Urothelium cell line (cell line): Measurements from ENCODE around the gene ABHD18.
A peak's percentile ranks its signal among the peaks of the same experiment; 100 is the strongest.
"Not testable (repeated sequence)": the region's sequence is repeated elsewhere in the genome, so short reads cannot be mapped to it uniquely, and the experiment has no call there.

Experiments
- DNase-seq: peaks from one replicate; pipeline ENCODE4 v3.0.0; 2011; ENCODE audit warnings: low spot score, mixed read lengths
- FAIRE-seq: peaks from 2 replicates; lab custom pipeline; 2011; peaks lifted over from hg19 to GRCh38; lab: Jason Lieb, UNC

ABHD18 gene

DNA sequence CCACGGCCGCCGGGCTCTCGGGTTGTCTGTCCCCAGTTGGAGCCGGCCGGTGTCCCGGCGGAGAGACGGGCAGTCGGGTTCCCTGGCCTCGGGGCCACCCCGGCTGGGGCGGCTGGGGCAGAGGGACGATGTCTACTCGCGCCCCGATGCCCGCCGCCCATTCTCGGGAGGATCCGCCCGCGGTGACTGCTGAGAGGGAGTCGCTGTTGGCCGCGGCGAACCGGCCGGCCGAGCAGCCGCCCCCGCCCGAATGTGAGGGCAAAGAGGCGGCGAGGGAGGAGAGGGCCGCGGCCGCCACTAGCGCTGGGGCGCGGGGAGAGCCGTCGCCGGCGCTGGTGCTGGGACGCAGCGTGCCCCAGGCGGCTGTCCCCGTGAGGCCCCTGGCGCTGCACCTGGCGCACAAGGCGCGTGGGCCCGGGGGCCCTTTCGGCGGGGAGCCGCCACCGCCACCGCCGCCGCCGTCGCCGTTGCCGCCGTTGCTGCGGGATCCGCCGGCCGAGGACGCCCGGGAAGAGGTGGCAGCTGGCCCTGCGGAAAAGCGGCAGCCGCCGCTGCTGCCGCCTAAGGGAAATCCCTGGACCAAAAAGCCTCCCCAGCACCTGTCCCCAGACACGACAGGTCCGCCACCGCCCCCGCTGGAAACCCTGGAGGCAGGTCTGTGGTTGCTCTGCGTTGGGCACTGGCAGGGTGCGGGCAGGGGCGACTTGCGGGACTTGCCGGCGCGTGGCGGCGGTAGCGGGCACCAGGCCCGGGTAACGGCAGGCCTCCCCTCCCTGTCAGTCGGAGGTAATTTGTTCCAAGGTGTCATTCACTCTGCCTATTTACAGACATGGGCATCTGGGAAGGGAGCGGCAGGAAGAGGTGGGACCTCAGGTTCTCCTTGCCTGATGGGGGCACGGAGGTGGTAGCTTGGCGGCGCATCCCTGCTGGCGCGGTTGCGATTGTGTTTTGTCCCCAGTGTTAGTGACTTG is 96.6 kb downstream of the ABHD18 start:
- FAIRE-seq (no peak), DNase-seq (peak; percentile 32)

DNA sequence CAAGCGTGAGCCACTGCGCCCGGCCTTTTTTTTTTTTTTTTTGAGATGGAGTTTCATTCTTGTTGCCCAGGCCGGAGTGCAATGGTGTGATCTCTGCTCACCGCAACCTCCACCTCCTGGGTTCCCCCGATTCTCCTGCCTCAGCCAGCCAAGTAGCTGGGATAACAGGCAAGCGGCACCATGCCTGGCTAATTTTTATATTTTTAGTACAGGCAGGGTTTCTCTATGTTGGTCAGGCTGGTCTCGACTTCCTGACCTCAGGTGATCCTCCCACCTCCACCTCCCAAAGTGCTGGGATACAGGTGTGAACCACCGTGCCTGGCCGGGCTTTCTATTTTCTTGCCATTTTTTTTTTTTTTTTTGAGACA is 101.2 kb downstream of the ABHD18 start:
- DNase-seq, FAIRE-seq: not testable (repeated sequence)

DNA sequence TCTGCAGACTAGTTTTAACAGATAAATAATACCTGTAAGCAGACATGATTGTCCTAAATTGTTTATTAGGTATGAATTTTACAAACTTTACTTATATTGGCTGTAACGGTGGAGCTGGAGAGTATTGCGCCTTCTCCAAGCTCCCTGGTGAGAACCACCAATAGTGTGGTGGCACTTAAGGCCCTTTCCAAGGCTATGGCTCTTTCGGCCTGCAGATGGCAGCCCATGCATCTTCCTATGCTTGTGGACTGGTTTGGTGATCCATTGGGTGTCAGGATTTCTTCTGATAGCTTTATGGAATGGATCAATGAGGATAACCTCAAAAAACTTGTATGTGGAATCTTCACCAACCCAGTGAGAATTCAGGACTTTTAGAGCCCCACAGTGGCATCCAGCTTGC is 103.7 kb downstream of the ABHD18 start:
- FAIRE-seq (no peak), DNase-seq (peak; percentile 3)

DNA sequence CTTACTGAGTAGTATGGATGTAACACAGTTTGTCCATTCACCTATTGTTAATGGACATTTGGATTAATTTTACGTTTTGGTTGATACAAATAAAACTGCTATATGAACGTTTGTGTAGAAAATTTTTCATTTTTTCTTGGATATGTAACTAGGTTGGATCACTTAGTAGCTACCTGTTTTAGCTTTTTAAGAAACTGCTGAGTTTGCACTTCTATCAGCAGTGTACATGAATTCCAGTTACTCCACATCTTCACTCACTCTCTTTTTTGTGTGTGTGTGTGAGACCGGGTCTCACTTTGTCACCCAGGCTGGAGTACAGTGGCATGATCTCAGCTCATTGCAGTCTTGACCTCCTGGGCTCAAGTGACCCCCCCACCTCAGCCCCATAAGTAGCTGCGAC is 111.3 kb downstream of the ABHD18 start:
- DNase-seq: no peak
- FAIRE-seq: no peak
